HepG2 (cell line): ENCODE results near the gene C19orf38. TPM values are rescaled to one million over a fixed set of nuclear protein-coding genes. Genes with fewer than 3 reads are reported as not detected.

Source experiments
- AGO2 ChIP-seq: fragments of 200-400 bp; formaldehyde crosslinking; optimal IDR thresholded peaks from 2 replicates; pipeline ENCODE3; 2017; ENCODE audit warnings: mild to moderate bottlenecking, low read depth, low read length, moderate library complexity
- ARID2 ChIP-seq: sonication (generic); formaldehyde crosslinking; IDR thresholded peaks from 2 replicates; pipeline ENCODE4 v1.8.1; 2022; ENCODE audit warnings: mild to moderate bottlenecking, missing genetic modification reagents, borderline replicate concordance
- CCDC6 ChIP-seq: sonication (generic); formaldehyde crosslinking; IDR thresholded peaks from 2 replicates; pipeline ENCODE4 v1.8.1; 2022; ENCODE audit warnings: mild to moderate bottlenecking, missing genetic modification reagents, moderate library complexity
- DR1 ChIP-seq: sonication (generic); formaldehyde crosslinking; IDR thresholded peaks from 2 replicates; pipeline ENCODE4 v1.8.0; 2021; ENCODE audit warnings: mild to moderate bottlenecking, missing genetic modification reagents, inconsistent platforms
- FOXJ3 ChIP-seq: sonication (generic); formaldehyde crosslinking; IDR thresholded peaks from 2 replicates; pipeline ENCODE4 v1.4.0; 2020; ENCODE audit warnings: missing genetic modification reagents, mild to moderate bottlenecking, borderline replicate concordance
- IKZF1 ChIP-seq: fragments of 450-650 bp; IDR thresholded peaks from 2 replicates; pipeline ENCODE4 v1.7.1; 2016
- KDM5A ChIP-seq: fragments of 200-600 bp; sonication (generic); IDR thresholded peaks from 2 replicates; pipeline ENCODE4 v1.7.0; 2018; ENCODE audit warnings: antibody characterized with exemption, mild to moderate bottlenecking, low read length, borderline replicate concordance
- KLF11 ChIP-seq: IDR thresholded peaks from 2 replicates; pipeline ENCODE4 v1.6.1; 2016; ENCODE audit warnings: missing compliant biosample characterization
- MAF1 ChIP-seq: sonication (generic); formaldehyde crosslinking; IDR thresholded peaks from 2 replicates; pipeline ENCODE4 v1.5.0; 2020; ENCODE audit warnings: missing genetic modification reagents, borderline replicate concordance
- NCOA5 ChIP-seq: sonication (generic); formaldehyde crosslinking; IDR thresholded peaks from 2 replicates; pipeline ENCODE4 v1.4.0; 2020; ENCODE audit warnings: missing genetic modification reagents
- NFKB2 ChIP-seq: sonication (generic); formaldehyde crosslinking; IDR thresholded peaks from 2 replicates; pipeline ENCODE4 v1.4.0; 2020; ENCODE audit warnings: missing genetic modification reagents, borderline replicate concordance
- PHF21A ChIP-seq: sonication (generic); formaldehyde crosslinking; IDR thresholded peaks from 2 replicates; pipeline ENCODE4 v1.5.0; 2020; ENCODE audit warnings: mild to moderate bottlenecking, missing genetic modification reagents
- TARDBP ChIP-seq: sonication (generic); formaldehyde crosslinking; IDR thresholded peaks from 2 replicates; pipeline ENCODE4 v1.8.0; 2022; ENCODE audit warnings: mild to moderate bottlenecking, missing genetic modification reagents
- ZNF251 ChIP-seq: sonication (generic); formaldehyde crosslinking; IDR thresholded peaks from 2 replicates; pipeline ENCODE4 v1.9.0; 2021; ENCODE audit warnings: mild to moderate bottlenecking, missing genetic modification reagents
- ZNF331 ChIP-seq: sonication (generic); formaldehyde crosslinking; IDR thresholded peaks from 2 replicates; pipeline ENCODE4 v1.4.0; 2020; ENCODE audit warnings: missing genetic modification reagents
- ZNF451 ChIP-seq: sonication (generic); formaldehyde crosslinking; IDR thresholded peaks from 2 replicates; pipeline ENCODE4 v1.5.0; 2020; ENCODE audit warnings: mild to moderate bottlenecking, missing genetic modification reagents
- ZNF7 ChIP-seq: IDR thresholded peaks from 2 replicates; pipeline ENCODE4 v1.6.1; 2016; ENCODE audit warnings: missing biosample characterization, missing genetic modification reagents
- ZNF792 ChIP-seq: IDR thresholded peaks from 2 replicates; pipeline ENCODE4 v1.6.1; 2016
- ZZZ3 ChIP-seq: sonication (generic); formaldehyde crosslinking; IDR thresholded peaks from 2 replicates; pipeline ENCODE4 v1.4.0; 2020; ENCODE audit warnings: missing genetic modification reagents, mild to moderate bottlenecking, borderline replicate concordance
- polyA plus RNA-seq, 8 experiments: library from polyadenylated mRNA; depleted of rRNA in 3 of 8; stranded (reverse) in 7 of 8; unstranded in 1 of 8; fragments of >200 nt; fragmentation: Illumina TruSeq in 4 of 8; extraction: Trizol in 4 of 8; gene quantifications; 2 replicates each; pipeline versions ENCODE4 v1.2.1 to v1.2.3, GENCODE V29; 2011 to 2016; ENCODE audit warnings: low read depth in 4 of 8, missing spikeins in 1 of 8, mixed read lengths in 1 of 8; ENCODE audit not compliant: insufficient read depth in 1 of 8
- total RNA-seq, 5 experiments: library from RNA; depleted of rRNA; stranded (reverse); fragments of >200 nt; fragmentation: Illumina TruSeq; extraction: Trizol; gene quantifications; 2 replicates each; pipeline ENCODE4 v1.2.3, GENCODE V29; 2016; ENCODE audit warnings: low read depth in 1 of 5
- TF ChIP-seq, protein P1 (sequence below): IDR thresholded peaks from 2 replicates; pipeline ENCODE4 v1.6.1; 2012; ENCODE audit warnings: low read depth, low read length, improper control_type of control experiment
- TF ChIP-seq, protein P2 (sequence below): sonication (generic); formaldehyde crosslinking; IDR thresholded peaks from 2 replicates; pipeline ENCODE4 v1.5.0; 2020; ENCODE audit warnings: missing genetic modification reagents
- TF ChIP-seq, protein P3 (sequence below): IDR thresholded peaks from 2 replicates; pipeline ENCODE4 v1.6.1; 2018; ENCODE audit warnings: missing genetic modification reagents, mild to moderate bottlenecking, missing compliant biosample characterization
- TF ChIP-seq, protein P4 (sequence below): sonication (generic); formaldehyde crosslinking; IDR thresholded peaks from 2 replicates; pipeline ENCODE4 v1.4.0; 2020; ENCODE audit warnings: low read depth, mild to moderate bottlenecking, missing genetic modification reagents
- TF ChIP-seq, protein P5 (sequence below): sonication (generic); formaldehyde crosslinking; IDR thresholded peaks from 2 replicates; pipeline ENCODE4 v1.5.1; 2020; ENCODE audit warnings: mild to moderate bottlenecking, missing genetic modification reagents, moderate library complexity

The C19orf38 gene
- total and polyA plus RNA-seq, 2 of the 13 experiments (the other 11 are each of a cell fraction or from before 2014, with no cell fraction given) = 0.11 TPM; not detected in 1

DNA sequence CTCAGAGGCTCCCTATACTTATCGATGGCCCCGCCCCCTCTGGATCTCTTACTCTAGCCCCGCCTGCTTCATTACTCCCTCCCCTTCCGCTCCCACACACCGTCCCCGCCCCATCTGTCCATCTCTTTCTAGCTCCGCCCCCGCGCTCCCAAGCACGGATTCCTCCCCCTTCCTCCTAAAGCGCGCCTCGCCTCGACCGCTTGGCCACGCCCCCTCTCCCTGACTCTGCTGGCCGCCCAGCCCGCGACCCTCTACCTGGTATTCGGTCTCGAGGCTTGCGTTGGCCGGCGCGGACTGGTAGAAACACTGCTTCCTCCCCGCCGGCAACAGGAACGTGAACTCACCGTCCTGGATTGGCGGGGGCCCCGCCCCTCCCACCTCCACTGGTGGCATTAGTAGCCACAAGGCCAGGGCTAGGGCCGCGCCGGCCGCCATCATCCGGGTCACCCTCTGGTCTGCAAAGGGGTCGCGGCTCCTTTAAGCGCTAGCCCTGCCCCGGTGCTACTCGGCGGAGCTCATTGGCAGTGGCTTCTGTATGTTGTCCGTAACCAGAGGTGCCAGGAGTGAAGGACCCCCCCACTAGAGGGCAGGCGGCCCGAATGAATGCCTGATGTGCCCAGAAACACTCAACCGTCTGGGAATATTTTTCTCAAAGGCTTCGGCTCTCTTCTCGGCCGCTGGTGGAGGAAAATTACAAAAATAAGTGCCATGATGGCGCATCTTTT is 12.3 kb upstream of the C19orf38 start, which contains the start of gene TMED1 (continued):
- TF ChIP-seq, protein P1, sequence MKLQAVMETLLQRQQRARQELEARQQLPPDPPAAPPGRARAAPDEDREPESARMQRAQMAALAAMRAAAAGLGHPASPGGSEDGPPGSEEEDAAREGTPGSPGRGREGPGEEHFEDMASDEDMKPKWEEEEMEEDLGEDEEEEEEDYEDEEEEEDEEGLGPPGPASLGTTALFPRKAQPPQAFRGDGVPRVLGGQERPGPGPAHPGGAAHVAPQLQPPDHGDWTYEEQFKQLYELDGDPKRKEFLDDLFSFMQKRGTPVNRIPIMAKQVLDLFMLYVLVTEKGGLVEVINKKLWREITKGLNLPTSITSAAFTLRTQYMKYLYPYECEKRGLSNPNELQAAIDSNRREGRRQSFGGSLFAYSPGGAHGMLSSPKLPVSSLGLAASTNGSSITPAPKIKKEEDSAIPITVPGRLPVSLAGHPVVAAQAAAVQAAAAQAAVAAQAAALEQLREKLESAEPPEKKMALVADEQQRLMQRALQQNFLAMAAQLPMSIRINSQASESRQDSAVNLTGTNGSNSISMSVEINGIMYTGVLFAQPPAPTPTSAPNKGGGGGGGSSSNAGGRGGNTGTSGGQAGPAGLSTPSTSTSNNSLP = no peak
- TF ChIP-seq KDM5A (peak; percentile 75; the same call in 1 of the 2 replicates), MAF1 (CRISPR knock-in tag) (peak; percentile 18; the same call in 1 of the 2 replicates), IKZF1 (no peak), ARID2 (CRISPR knock-in tag) (no peak), ZNF331 (CRISPR knock-in tag) (peak; percentile 51; the same call in 1 of the 2 replicates), ZZZ3 (CRISPR knock-in tag) (0 out of 2 replicates have a peak, but pooled peaks have one; percentile 41), DR1 (CRISPR knock-in tag) (peak; percentile 19), CCDC6 (peak; percentile 74), KLF11 (CRISPR knock-in tag) (peak; percentile 12; the same call in 1 of the 2 replicates), ZNF7 (CRISPR knock-in tag) (no peak), PHF21A (CRISPR knock-in tag) (peak; percentile 71; the same call in 1 of the 2 replicates), ZNF251 (CRISPR knock-in tag) (peak; percentile 65; the same call in 1 of the 2 replicates), ZNF451 (peak; percentile 61; the same call in 1 of the 2 replicates), ZNF792 (CRISPR knock-in tag) (peak; percentile 55; the same call in 1 of the 2 replicates), NCOA5 (CRISPR knock-in tag) (no peak), AGO2 (peak; percentile 93), NFKB2 (CRISPR knock-in tag) (no peak; the same call in 1 of the 2 replicates), FOXJ3 (CRISPR knock-in tag) (0 out of 2 replicates have a peak, but pooled peaks have one; percentile 31), TARDBP (CRISPR knock-in tag) (peak; percentile 56; the same call in 1 of the 2 replicates)
- TF ChIP-seq, protein P2, sequence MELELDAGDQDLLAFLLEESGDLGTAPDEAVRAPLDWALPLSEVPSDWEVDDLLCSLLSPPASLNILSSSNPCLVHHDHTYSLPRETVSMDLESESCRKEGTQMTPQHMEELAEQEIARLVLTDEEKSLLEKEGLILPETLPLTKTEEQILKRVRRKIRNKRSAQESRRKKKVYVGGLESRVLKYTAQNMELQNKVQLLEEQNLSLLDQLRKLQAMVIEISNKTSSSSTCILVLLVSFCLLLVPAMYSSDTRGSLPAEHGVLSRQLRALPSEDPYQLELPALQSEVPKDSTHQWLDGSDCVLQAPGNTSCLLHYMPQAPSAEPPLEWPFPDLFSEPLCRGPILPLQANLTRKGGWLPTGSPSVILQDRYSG (CRISPR knock-in tag) = peak; percentile 77; the same call in 1 of the 2 replicates
- TF ChIP-seq, protein P3, sequence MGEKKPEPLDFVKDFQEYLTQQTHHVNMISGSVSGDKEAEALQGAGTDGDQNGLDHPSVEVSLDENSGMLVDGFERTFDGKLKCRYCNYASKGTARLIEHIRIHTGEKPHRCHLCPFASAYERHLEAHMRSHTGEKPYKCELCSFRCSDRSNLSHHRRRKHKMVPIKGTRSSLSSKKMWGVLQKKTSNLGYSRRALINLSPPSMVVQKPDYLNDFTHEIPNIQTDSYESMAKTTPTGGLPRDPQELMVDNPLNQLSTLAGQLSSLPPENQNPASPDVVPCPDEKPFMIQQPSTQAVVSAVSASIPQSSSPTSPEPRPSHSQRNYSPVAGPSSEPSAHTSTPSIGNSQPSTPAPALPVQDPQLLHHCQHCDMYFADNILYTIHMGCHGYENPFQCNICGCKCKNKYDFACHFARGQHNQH (CRISPR knock-in tag) = 0 out of 2 replicates have a peak, but pooled peaks have one; percentile 38
- TF ChIP-seq, protein P4, sequence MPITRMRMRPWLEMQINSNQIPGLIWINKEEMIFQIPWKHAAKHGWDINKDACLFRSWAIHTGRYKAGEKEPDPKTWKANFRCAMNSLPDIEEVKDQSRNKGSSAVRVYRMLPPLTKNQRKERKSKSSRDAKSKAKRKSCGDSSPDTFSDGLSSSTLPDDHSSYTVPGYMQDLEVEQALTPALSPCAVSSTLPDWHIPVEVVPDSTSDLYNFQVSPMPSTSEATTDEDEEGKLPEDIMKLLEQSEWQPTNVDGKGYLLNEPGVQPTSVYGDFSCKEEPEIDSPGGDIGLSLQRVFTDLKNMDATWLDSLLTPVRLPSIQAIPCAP (CRISPR knock-in tag) = peak; percentile 67; the same call in 1 of the 2 replicates
- TF ChIP-seq, protein P5, sequence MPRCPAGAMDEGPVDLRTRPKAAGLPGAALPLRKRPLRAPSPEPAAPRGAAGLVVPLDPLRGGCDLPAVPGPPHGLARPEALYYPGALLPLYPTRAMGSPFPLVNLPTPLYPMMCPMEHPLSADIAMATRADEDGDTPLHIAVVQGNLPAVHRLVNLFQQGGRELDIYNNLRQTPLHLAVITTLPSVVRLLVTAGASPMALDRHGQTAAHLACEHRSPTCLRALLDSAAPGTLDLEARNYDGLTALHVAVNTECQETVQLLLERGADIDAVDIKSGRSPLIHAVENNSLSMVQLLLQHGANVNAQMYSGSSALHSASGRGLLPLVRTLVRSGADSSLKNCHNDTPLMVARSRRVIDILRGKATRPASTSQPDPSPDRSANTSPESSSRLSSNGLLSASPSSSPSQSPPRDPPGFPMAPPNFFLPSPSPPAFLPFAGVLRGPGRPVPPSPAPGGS (CRISPR knock-in tag) = peak; percentile 93; the same call in 1 of the 2 replicates
